SK-N-SH (cell line): ENCODE measurements around the gene UBE3D. TPM values are rescaled to one million over a fixed set of nuclear protein-coding genes. Genes with fewer than 3 reads are reported as not detected.

ENCODE experiments used
- CTCF ChIA-PET: fragments of 300-600, 350-600 bp; formaldehyde crosslinking; extraction: SDS; loops from one replicate; lab custom pipeline; 2021; lab: Yijun Ruan, JAX
- POLR2A ChIA-PET: fragments of 350-600 bp; sonication (Branson Sonifier 250); formaldehyde crosslinking; extraction: SDS; loops from one replicate; lab custom pipeline; 2020; ENCODE audit warnings: antibody characterized with exemption, inconsistent platforms; lab: Yijun Ruan, JAX
- DNase-seq: peaks from one replicate; pipeline ENCODE4 v3.0.0; 2012
- H2AFZ ChIP-seq: fragments of 200-600 bp; sonication (generic); 2 replicates; pipeline ENCODE4 v1.8.1; 2016; ENCODE audit warnings: antibody characterized with exemption, mild to moderate bottlenecking, low read depth
- H3F3A ChIP-seq: fragments of 200-600 bp; sonication (generic); replicated peaks from 2 replicates; pipeline ENCODE3; 2016; ENCODE audit warnings: antibody characterized with exemption, mild to moderate bottlenecking; ENCODE audit not compliant: insufficient read depth
- H3K27ac ChIP-seq, 2 experiments: fragments of 200-500 bp in 1 of 2; fragments of 200-600 bp in 1 of 2; sonication (Bioruptor generic) in 1 of 2; sonication (generic), shearing (Covaris generic) in 1 of 2; 2 replicates each; pipeline versions ENCODE4 v1.5.1 to v1.6.1; 2014 to 2016; ENCODE audit warnings: low read depth in 2 of 2, inconsistent platforms in 1 of 2, low read length in 1 of 2, mild to moderate bottlenecking in 1 of 2, mixed read lengths in 1 of 2
- H3K27me3 ChIP-seq: fragments of 200-600 bp; sonication (generic), shearing (Covaris generic); 2 replicates; pipeline ENCODE4 v1.6.1; 2016; ENCODE audit warnings: mixed run types; ENCODE audit not compliant: insufficient read depth
- H3K36me3 ChIP-seq, 2 experiments: fragments of 200-500 bp in 1 of 2; fragments of 200-600 bp in 1 of 2; sonication (Bioruptor generic) in 1 of 2; sonication (generic) in 1 of 2; replicated peaks in 1 of 2; 2 replicates each; pipeline versions ENCODE3 to v1.5.1; 2014 to 2016; ENCODE audit warnings: low read length in 1 of 2, mild to moderate bottlenecking in 1 of 2; ENCODE audit not compliant: insufficient read depth in 2 of 2, control insufficient read depth in 1 of 2
- H3K4me1 ChIP-seq, 2 experiments: fragments of 200-500 bp in 1 of 2; fragments of 200-600 bp in 1 of 2; sonication (Bioruptor generic) in 1 of 2; sonication (generic), shearing (Covaris generic) in 1 of 2; 2 replicates each; pipeline versions ENCODE4 v1.5.1 to v1.6.1; 2014 to 2016; ENCODE audit warnings: low read depth in 1 of 2, low read length in 1 of 2, mixed run types in 1 of 2; ENCODE audit not compliant: insufficient read depth in 2 of 2, control insufficient read depth in 1 of 2
- H3K4me2 ChIP-seq: fragments of 200-600 bp; sonication (generic), shearing (Covaris generic); 2 replicates; pipeline ENCODE4 v1.6.1; 2017; ENCODE audit warnings: mixed run types
- H3K4me3 ChIP-seq, 2 experiments: fragments of 200-500 bp in 1 of 2; fragments of 200-600 bp in 1 of 2; sonication (Bioruptor generic) in 1 of 2; sonication (generic), shearing (Covaris generic) in 1 of 2; 2 replicates each; pipeline versions ENCODE4 v1.5.1 to v1.8.1; 2014 to 2016; ENCODE audit warnings: low read depth in 2 of 2, inconsistent platforms in 1 of 2, low read length in 1 of 2, mild to moderate bottlenecking in 1 of 2, mixed read lengths in 1 of 2, moderate library complexity in 1 of 2
- H3K79me2 ChIP-seq: fragments of 200-600 bp; sonication (generic); 2 replicates; pipeline ENCODE4 v1.8.1; 2017; ENCODE audit warnings: mild to moderate bottlenecking; ENCODE audit not compliant: insufficient read depth
- H3K9ac ChIP-seq: fragments of 200-600 bp; sonication (generic); 2 replicates; pipeline ENCODE4 v1.6.1; 2017; ENCODE audit warnings: mixed run types
- H3K9me2 ChIP-seq: fragments of 200-600 bp; sonication (generic); 2 replicates; pipeline ENCODE4 v1.6.1; 2017; ENCODE audit warnings: mixed run types
- H3K9me3 ChIP-seq: fragments of 200-600 bp; sonication (generic); 2 replicates; pipeline ENCODE4 v1.6.1; 2017; ENCODE audit warnings: mixed run types, mild to moderate bottlenecking, moderate library complexity
- H4K20me1 ChIP-seq: fragments of 200-600 bp; sonication (generic); 2 replicates; pipeline ENCODE4 v1.6.1; 2017; ENCODE audit warnings: mild to moderate bottlenecking, mixed run types; ENCODE audit not compliant: insufficient read depth
- CTCF ChIP-seq: fragments of 200-600 bp; sonication (generic); IDR thresholded peaks from 2 replicates; pipeline ENCODE4 v1.6.1; 2017; ENCODE audit warnings: antibody characterized with exemption, mild to moderate bottlenecking, moderate library complexity
- ELF1 ChIP-seq: IDR thresholded peaks from 2 replicates; pipeline ENCODE4 v1.4.0; 2012
- EZH2phosphoT487 ChIP-seq: fragments of 200-600 bp; sonication (generic); IDR thresholded peaks from 2 replicates; pipeline ENCODE4 v1.6.1; 2017; ENCODE audit warnings: low read depth, mixed run types, mild to moderate bottlenecking, antibody characterized with exemption, moderate library complexity, borderline replicate concordance
- FOSL2 ChIP-seq: IDR thresholded peaks from 2 replicates; pipeline ENCODE4 v1.4.0; 2012; ENCODE audit warnings: low read depth, mild to moderate bottlenecking, moderate library complexity, borderline replicate concordance
- GABPA ChIP-seq: IDR thresholded peaks from 2 replicates; pipeline ENCODE4 v1.4.0; 2012; ENCODE audit warnings: low read depth, mild to moderate bottlenecking
- GATA2 ChIP-seq: sonication (generic); formaldehyde crosslinking; IDR thresholded peaks from 2 replicates; pipeline ENCODE4 v1.5.0; 2020; ENCODE audit warnings: mild to moderate bottlenecking, missing genetic modification reagents
- IRF3 ChIP-seq: fragments of 150-350 bp; IDR thresholded peaks from 2 replicates; pipeline ENCODE4 v1.6.1; 2016; ENCODE audit warnings: mild to moderate bottlenecking, low read depth, low read length
- MEF2A ChIP-seq: IDR thresholded peaks from 2 replicates; pipeline ENCODE4 v1.4.0; 2012; ENCODE audit warnings: low read depth, borderline replicate concordance
- RCOR1 ChIP-seq: fragments of 150-350 bp; IDR thresholded peaks from 2 replicates; pipeline ENCODE4 v1.6.1; 2017; ENCODE audit warnings: antibody characterized with exemption, low read length
- RXRA ChIP-seq: IDR thresholded peaks from 2 replicates; pipeline ENCODE4 v1.4.0; 2012; ENCODE audit warnings: low read depth, mild to moderate bottlenecking, borderline replicate concordance
- SIN3A ChIP-seq: IDR thresholded peaks from 2 replicates; pipeline ENCODE4 v1.6.1; 2012; ENCODE audit warnings: low read depth, mild to moderate bottlenecking, low read length, moderate library complexity, borderline replicate concordance
- SMC3 ChIP-seq: IDR thresholded peaks from 2 replicates; pipeline ENCODE4 v1.6.1; 2012; ENCODE audit warnings: low read depth, low read length, improper control_type of control experiment
- TEAD4 ChIP-seq: IDR thresholded peaks from 2 replicates; pipeline ENCODE4 v1.4.0; 2012; ENCODE audit warnings: mild to moderate bottlenecking, borderline replicate concordance; ENCODE audit not compliant: insufficient read depth
- YY1 ChIP-seq: IDR thresholded peaks from 2 replicates; pipeline ENCODE4 v1.4.0; 2012; ENCODE audit warnings: low read depth, mild to moderate bottlenecking
- WGBS: methylation state at CpG from one replicate; pipeline ENCODE4 v1.1.6; 2017; ENCODE audit warnings: low lambda C conversion rate; 5-methylcytosine and 5-hydroxymethylcytosine counted together
- polyA plus RNA-seq, 3 experiments: library from polyadenylated mRNA; depleted of rRNA; stranded (reverse); fragments of >200 nt; gene quantifications; 2 replicates each; pipeline ENCODE4 v1.2.3, GENCODE V29; 2012
- TF ChIP-seq, protein P1 (sequence below): IDR thresholded peaks from 2 replicates; pipeline ENCODE4; 2012
- TF ChIP-seq, protein P2 (sequence below): fragments of 150-350 bp; IDR thresholded peaks from 2 replicates; pipeline ENCODE4 v1.6.1; 2017; ENCODE audit warnings: antibody characterized with exemption, low read length, low read depth, borderline replicate concordance

UBE3D gene
- polyA plus RNA-seq, 1 of the 3 experiments (the other 2 are of a cell fraction): 3.4 TPM

GRCh38 chr6:82978362-82978945, 87.2 kb downstream of the UBE3D start:
- no peak overlapping the region for H3K9ac ChIP-seq
- peaks cover 0 to 3% of the 10 kb centered on the region in 2 experiments for H3K36me3 ChIP-seq
- 95% methylated on average over 3 of the region's 3 CpGs for WGBS
- H3K4me3 ChIP-seq: no peak overlapping the region
- TF ChIP-seq, protein P1, sequence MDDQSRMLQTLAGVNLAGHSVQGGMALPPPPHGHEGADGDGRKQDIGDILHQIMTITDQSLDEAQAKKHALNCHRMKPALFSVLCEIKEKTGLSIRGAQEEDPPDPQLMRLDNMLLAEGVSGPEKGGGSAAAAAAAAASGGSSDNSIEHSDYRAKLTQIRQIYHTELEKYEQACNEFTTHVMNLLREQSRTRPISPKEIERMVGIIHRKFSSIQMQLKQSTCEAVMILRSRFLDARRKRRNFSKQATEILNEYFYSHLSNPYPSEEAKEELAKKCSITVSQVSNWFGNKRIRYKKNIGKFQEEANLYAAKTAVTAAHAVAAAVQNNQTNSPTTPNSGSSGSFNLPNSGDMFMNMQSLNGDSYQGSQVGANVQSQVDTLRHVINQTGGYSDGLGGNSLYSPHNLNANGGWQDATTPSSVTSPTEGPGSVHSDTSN: no peak
- no peak for TF ChIP-seq ELF1
- TF ChIP-seq CTCF: no peak
- TF ChIP-seq IRF3: no peak
- H4K20me1 ChIP-seq: no peaks in the 10 kb centered on the region
- H3K27ac ChIP-seq: no peak overlapping the region
- no peak for DNase-seq
- no peaks in the 10 kb centered on the region for H3F3A ChIP-seq
- H3K9me3 ChIP-seq: no peaks in the 10 kb centered on the region
- H3K4me1 ChIP-seq: peaks cover 0 to 9% of the 10 kb centered on the region in 2 experiments; a peak in 2 of 4 replicates
- POLR2A ChIA-PET: no interaction called here
- H3K9me2 ChIP-seq: no peaks in the 10 kb centered on the region
- no peaks in the 10 kb centered on the region for H3K79me2 ChIP-seq
- H3K27me3 ChIP-seq: no peaks in the 10 kb centered on the region
- no peak overlapping the region for H3K4me2 ChIP-seq
- no peak overlapping the region for H2AFZ ChIP-seq
- CTCF ChIA-PET: no interaction called here

- DNase-seq: no peak
- Histone ChIP-seq H3K27me3 (no peaks in the 10 kb centered on the region), H3F3A (no peaks in the 10 kb centered on the region), H3K9me2 (no peaks in the 10 kb centered on the region), H3K79me2 (no peaks in the 10 kb centered on the region), H4K20me1 (no peaks in the 10 kb centered on the region), H2AFZ (no peak overlapping the region), H3K4me1 (peaks cover 0 to 9% of the 10 kb centered on the region in 2 experiments; a peak in 2 of 4 replicates), H3K27ac (no peak overlapping the region), H3K4me2 (no peak overlapping the region), H3K4me3 (no peak overlapping the region), H3K9me3 (no peaks in the 10 kb centered on the region), H3K36me3 (no peaks in the 10 kb centered on the region), H3K9ac (no peak overlapping the region)
- no peak for TF ChIP-seq SMC3
- no peak for TF ChIP-seq GATA2 (CRISPR knock-in tag)
- no peak for TF ChIP-seq RXRA
- TF ChIP-seq FOSL2: no peak
- no peak for TF ChIP-seq TEAD4
- TF ChIP-seq EZH2phosphoT487: no peak
- TF ChIP-seq, protein P1: no peak
- TF ChIP-seq SIN3A: no peak
- TF ChIP-seq YY1: no peak
- TF ChIP-seq RCOR1: no peak
- TF ChIP-seq, protein P2, sequence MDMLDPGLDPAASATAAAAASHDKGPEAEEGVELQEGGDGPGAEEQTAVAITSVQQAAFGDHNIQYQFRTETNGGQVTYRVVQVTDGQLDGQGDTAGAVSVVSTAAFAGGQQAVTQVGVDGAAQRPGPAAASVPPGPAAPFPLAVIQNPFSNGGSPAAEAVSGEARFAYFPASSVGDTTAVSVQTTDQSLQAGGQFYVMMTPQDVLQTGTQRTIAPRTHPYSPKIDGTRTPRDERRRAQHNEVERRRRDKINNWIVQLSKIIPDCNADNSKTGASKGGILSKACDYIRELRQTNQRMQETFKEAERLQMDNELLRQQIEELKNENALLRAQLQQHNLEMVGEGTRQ: no peak
- no peak for TF ChIP-seq GABPA
- TF ChIP-seq ELF1: no peak
- no peak for TF ChIP-seq CTCF
- no peak for TF ChIP-seq MEF2A
- CTCF ChIA-PET: no interaction called here
- 89% methylated on average over 1 of the region's 1 CpG for WGBS
- POLR2A ChIA-PET: no interaction called here
Observed at GRCh38 chr6:82976179-82976578, 89.5 kb downstream of the UBE3D start.
